AG04450 (cell line): Measurements from ENCODE around the gene GNAS. TPM values are rescaled to one million over a fixed set of nuclear protein-coding genes. Genes with fewer than 3 reads are reported as not detected.

Experiments
- CTCF ChIA-PET: fragments of 300-600, 350-600 bp; formaldehyde crosslinking; extraction: SDS; loops from one replicate; lab custom pipeline; 2022; ENCODE audit warnings: antibody characterized with exemption, inconsistent platforms; lab: Charles Lee
- POLR2A ChIA-PET: fragments of 350-600 bp; formaldehyde crosslinking; extraction: SDS; loops from one replicate; lab custom pipeline; 2021; ENCODE audit warnings: antibody characterized with exemption, inconsistent platforms; lab: Yijun Ruan, JAX
- DNase-seq: peaks from one replicate; pipeline ENCODE4 v3.0.0-alpha.2; 2011; ENCODE audit warnings: low read depth, low spot score
- H3K27ac ChIP-seq: one replicate; pipeline ENCODE4 v1.5.1; 2012; ENCODE audit warnings: low read depth, low read length, control low read depth
- H3K27me3 ChIP-seq: one replicate; pipeline ENCODE4 v1.6.0; 2012; ENCODE audit warnings: low read length; ENCODE audit not compliant: control insufficient read depth, insufficient read depth
- H3K4me3 ChIP-seq: 2 replicates; pipeline ENCODE4 v1.5.1; 2011; ENCODE audit warnings: mild to moderate bottlenecking, low read depth, low read length, control low read depth
- H3K9me3 ChIP-seq: 2 replicates; pipeline ENCODE4 v1.5.1; 2012; ENCODE audit warnings: low read length; ENCODE audit not compliant: control insufficient read depth, insufficient read depth
- polyA plus RNA-seq: library from polyadenylated mRNA; depleted of rRNA; stranded (reverse); fragments of >200 nt; gene quantifications from 2 replicates; pipeline ENCODE4 v1.2.3, GENCODE V29; 2011
- TF ChIP-seq, protein P1 (sequence below): IDR thresholded peaks from 2 replicates; pipeline ENCODE4 v1.5.1; 2011; ENCODE audit warnings: low read depth, low read length, control low read depth, inconsistent platforms

GNAS gene
- polyA plus RNA-seq, 1 experiment, result 765 TPM

DNA sequence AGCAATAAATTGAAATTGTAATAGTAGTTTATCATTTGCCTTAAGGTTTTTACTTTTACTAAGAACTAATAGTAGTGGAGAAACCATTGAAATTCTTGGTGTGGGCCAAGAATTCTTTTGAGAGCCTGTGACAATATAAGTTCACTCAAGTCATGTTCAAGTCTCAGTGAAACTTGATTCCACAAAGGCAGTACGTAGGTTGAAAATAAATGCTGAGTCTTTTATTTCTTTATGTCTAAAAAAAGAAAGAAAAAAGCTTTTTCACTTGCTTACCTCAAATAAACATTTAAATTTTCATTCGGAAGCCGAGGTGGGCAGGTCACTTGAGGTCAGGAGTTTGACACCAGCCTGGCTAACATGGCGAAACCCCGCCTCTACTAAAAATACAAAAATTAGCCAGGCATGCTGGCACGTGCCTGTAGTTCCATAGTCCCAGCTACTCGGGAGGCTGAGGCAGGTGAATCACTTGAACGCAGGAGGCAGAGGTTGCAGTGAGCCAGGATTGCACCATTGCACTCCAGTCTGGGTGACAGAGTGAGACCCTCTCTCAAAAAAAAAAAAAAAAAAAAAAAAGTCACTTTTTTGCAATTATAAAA lies 70.7 kb downstream of the GNAS start:
- Histone ChIP-seq H3K4me3 (no peak overlapping the region), H3K27ac (no peak overlapping the region), H3K9me3 (no peaks in the 10 kb centered on the region; the same call in 1 of the 2 replicates), H3K27me3 (peaks cover 20% of the 10 kb centered on the region)
- ChIA-PET POLR2A (no interaction called here), CTCF (interaction anchor here (0.5 to 1.2 kb wide), 4 partner anchors 10 to 299 kb away, joined by 3 to 6 read pairs (median 4); no protein-coding TSS in a partner anchor)
- TF ChIP-seq, protein P1, sequence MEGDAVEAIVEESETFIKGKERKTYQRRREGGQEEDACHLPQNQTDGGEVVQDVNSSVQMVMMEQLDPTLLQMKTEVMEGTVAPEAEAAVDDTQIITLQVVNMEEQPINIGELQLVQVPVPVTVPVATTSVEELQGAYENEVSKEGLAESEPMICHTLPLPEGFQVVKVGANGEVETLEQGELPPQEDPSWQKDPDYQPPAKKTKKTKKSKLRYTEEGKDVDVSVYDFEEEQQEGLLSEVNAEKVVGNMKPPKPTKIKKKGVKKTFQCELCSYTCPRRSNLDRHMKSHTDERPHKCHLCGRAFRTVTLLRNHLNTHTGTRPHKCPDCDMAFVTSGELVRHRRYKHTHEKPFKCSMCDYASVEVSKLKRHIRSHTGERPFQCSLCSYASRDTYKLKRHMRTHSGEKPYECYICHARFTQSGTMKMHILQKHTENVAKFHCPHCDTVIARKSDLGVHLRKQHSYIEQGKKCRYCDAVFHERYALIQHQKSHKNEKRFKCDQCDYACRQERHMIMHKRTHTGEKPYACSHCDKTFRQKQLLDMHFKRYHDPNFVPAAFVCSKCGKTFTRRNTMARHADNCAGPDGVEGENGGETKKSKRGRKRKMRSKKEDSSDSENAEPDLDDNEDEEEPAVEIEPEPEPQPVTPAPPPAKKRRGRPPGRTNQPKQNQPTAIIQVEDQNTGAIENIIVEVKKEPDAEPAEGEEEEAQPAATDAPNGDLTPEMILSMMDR, result no peak
- DNase-seq, result no peak

GRCh38 chr20:58926802-58927489 lies 74.4 kb downstream of the GNAS start:
- CTCF ChIA-PET, result no interaction called here

GRCh38 chr20:58927490-58928061 lies 75.1 kb downstream of the GNAS start:
- Histone ChIP-seq H3K4me3 (no peak overlapping the region), H3K27me3 (peaks cover 17% of the 10 kb centered on the region), H3K9me3 (no peaks in the 10 kb centered on the region), H3K27ac (no peak overlapping the region)
- DNase-seq, result no peak
- TF ChIP-seq, protein P1, result no peak
- ChIA-PET CTCF (no interaction called here), POLR2A (no interaction called here)

More at GRCh38 chr20:58926802-58927489, 74.4 kb downstream of the GNAS start:
- no peak overlapping the region for H3K4me3 ChIP-seq
- TF ChIP-seq, protein P1, result no peak
- POLR2A ChIA-PET, result no interaction called here
- DNase-seq, result no peak
- no peaks in the 10 kb centered on the region for H3K9me3 ChIP-seq
- peaks cover 16% of the 10 kb centered on the region for H3K27me3 ChIP-seq
- no peak overlapping the region for H3K27ac ChIP-seq

DNA sequence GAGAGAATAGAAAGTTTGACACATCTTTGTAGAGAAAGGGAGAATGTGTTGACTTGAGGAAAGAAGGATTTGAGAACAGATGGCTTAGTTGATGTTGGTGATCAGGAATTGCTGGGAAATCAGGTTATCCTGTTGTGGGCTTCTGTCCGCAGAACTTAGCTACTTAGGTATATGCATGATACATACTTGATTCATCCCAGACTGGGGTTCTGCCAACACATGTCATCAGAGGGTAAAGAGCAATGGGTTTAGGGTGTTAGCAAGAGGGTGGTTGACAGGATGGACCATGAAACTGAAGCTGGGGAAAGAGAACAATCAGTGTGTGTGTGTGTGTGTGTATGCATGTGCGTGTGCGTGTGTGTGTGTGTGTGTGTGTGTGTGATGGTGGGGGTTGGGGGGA lies 78.0 kb downstream of the GNAS start:
- peaks cover 17% of the 10 kb centered on the region for H3K27me3 ChIP-seq
- H3K9me3 ChIP-seq, result no peaks in the 10 kb centered on the region
- H3K27ac ChIP-seq, result no peak overlapping the region
- TF ChIP-seq, protein P1, result no peak
- POLR2A ChIA-PET, result no interaction called here
- DNase-seq, result no peak
- CTCF ChIA-PET, result interaction anchor here (0.7 kb wide), 1 partner anchor 912 kb away, joined by 3 read pairs; no protein-coding TSS in a partner anchor
- H3K4me3 ChIP-seq, result no peak overlapping the region

DNA sequence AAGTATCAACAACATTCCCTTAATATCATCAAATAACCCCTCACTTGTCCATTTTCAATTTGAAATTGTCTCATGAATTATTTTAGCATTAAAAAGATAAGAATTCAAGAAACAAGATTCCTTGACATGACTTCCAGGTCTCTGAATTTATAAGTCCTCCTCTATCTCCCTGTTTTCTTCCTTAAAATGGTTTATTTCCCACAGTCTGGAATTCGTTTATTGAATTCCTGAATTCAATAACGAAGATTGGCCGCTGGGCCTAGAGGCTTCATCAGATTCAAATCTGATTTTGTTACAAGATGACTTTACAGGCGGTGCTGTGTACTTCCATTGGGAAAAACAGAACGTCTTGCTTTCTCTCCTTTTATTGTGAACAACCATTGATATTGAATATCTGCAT lies 79.7 kb downstream of the GNAS start:
- Histone ChIP-seq H3K27ac (no peak overlapping the region), H3K9me3 (no peaks in the 10 kb centered on the region), H3K27me3 (peaks cover 12% of the 10 kb centered on the region), H3K4me3 (no peak overlapping the region)
- ChIA-PET CTCF (no interaction called here), POLR2A (no interaction called here)
- no peak for DNase-seq
- TF ChIP-seq, protein P1, result no peak
